Prostate gland (tissue), 2 donors: ENCODE measurements around the gene ARHGAP26.

Source experiments
- CTCF ChIP-seq, 4 experiments: fragments of 200-600 bp in 2 of 4; fragments of 450-650 bp in 2 of 4; sonication (generic) in 2 of 4; IDR thresholded peaks; 1 replicate in 3 of 4; 2 replicates in 1 of 4; pipeline ENCODE4 v1.5.1; 2016 to 2019; ENCODE audit warnings: antibody characterized with exemption in 4 of 4, mild to moderate bottlenecking in 2 of 4, moderate library complexity in 2 of 4
- POLR2A ChIP-seq: fragments of 450-650 bp; IDR thresholded peaks from one replicate; pipeline ENCODE4 v1.6.1; 2016; ENCODE audit warnings: antibody characterized with exemption, mild to moderate bottlenecking
- POLR2AphosphoS5 ChIP-seq: sonication (generic); formaldehyde crosslinking; IDR thresholded peaks from one replicate; pipeline ENCODE4 v1.6.1; 2017; ENCODE audit warnings: antibody characterized with exemption

GRCh38 chr5:143229896-143230675, 459.9 kb downstream of the ARHGAP26 start:
- TF ChIP-seq CTCF (IDR thresholded peaks at IDR 0.05) = no peak
- TF ChIP-seq POLR2AphosphoS5 = no peak
- no peak for TF ChIP-seq POLR2A
